Right lobe of liver (tissue), 4 donors: ENCODE data around the gene ZBTB4.

ENCODE experiments used
- CTCF ChIP-seq, 4 donors: fragments of 200-600 bp in 3 of 4; fragments of 450-650 bp in 1 of 4; IDR thresholded peaks; one replicate each; pipeline versions ENCODE4 v1.5.1 to v1.8.0; 2016 to 2022; ENCODE audit warnings: antibody characterized with exemption in 4 of 4, mild to moderate bottlenecking in 2 of 4
- POLR2A ChIP-seq: fragments of 450-650 bp; IDR thresholded peaks from one replicate; pipeline ENCODE4 v1.6.1; 2017; ENCODE audit warnings: antibody characterized with exemption, mild to moderate bottlenecking
- donor health status: DM: no; HTN: no; CAD: no.
- donor health status: DM: no; HTN: no; CAD: no.
- donor health status: DM: no; HTN: yes; CAD: no.

- TF ChIP-seq CTCF (IDR thresholded peaks at IDR 0.05) (no peak), POLR2A (no peak)
These were observed 50.9 kb downstream of the ZBTB4 start, which contains the start of gene SPEM3 for GRCh38 chr17:7428557-7428956.
